GM18907 (cell line): ENCODE data around the gene TOR4A.
"Not testable (repeated sequence)": the region's sequence is repeated elsewhere in the genome, so short reads cannot be mapped to it uniquely, and the experiment has no call there.

Experiments used
- ATAC-seq: cut with Tn5 transposase; IDR thresholded peaks from one replicate; pipeline ENCODE4 v1.9.1; 2021; ENCODE audit warnings: mild to moderate bottlenecking, moderate library complexity; ENCODE audit not compliant: unreplicated experiment

The TOR4A gene

DNA sequence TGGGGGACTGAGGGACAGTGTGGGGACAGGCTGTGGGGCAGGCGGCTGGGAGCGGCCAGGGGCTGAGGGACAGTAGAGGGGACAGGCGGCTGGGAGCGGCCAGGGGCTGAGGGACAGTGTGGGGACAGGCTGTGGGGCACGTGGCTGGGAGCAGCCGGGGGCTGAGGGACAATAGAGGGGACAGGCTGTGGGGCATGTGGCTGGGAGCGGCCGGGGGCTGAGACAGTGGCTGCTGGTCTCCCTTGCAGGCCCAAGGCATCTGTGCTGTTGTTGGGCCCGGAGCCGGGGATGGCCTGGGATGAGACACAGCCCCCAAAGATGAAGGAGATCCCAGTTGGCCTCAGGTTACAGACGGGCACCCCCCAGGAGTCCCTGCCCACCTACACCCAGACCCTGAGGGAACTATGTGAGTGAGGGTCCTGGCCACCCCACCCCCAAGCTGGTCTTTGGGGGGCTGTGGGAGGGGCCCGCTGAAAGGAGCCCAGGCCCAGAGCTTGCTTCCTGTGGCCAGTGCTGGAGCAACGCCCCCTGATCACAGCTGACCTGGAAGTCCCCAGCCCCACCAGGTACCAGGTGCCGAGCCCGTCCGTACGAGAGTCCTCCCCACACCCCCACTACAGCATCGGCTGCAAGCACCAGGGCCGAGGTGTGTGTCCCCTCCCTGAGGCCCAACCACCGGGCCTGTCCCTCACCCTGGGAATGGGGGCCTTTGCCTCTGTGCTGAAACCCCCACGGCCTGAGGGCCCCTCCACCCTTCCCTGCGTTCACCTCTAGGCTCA, 25.8 kb upstream of the TOR4A start:
- no peak for ATAC-seq

DNA sequence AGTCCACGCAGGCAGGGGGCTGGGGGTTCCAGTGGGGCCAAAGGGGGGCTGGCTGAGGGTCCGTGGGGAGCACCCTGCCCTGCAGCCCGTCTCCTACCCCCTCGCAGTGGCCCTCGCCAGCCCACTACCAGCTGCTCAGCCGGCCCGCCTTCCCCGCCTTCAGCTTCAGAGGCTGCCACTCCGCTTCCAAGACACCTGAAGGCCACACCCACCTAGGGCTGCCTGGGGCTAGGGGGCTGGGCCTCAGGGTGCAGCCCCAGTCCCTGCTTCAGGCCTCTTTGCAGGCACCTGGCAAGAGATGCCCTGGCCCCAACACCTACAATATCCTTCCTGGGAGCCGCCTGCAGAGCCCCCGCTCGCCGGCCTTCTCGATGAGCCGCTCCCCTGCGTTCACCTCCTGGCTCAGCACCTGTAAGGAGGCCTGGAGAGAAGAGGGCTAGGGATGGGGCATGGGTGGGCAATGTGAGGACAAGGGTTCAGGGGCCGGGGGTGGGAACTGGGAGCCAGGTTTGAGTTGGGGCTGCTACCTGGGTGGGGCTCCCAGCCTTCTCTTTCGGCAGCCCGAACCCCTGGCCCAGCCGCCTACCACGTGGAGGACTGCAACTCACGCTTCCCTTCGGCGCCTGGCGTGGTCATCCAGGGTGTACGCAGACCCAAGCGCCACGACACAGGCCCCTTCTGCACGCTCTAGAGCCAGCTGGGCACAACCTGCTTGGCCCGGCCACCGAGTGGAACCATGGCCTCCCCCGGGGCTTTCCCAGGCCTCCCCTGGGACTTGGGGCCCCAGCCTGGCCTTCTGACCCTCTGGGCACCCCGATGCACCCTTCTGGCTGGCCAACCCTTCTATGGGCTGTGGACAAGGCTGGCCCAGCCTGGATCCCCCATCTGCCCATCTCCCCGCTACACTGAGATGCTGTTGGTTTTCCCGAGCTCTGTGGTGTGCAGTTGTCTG, 24.7 kb upstream of the TOR4A start:
- ATAC-seq = no peak

DNA sequence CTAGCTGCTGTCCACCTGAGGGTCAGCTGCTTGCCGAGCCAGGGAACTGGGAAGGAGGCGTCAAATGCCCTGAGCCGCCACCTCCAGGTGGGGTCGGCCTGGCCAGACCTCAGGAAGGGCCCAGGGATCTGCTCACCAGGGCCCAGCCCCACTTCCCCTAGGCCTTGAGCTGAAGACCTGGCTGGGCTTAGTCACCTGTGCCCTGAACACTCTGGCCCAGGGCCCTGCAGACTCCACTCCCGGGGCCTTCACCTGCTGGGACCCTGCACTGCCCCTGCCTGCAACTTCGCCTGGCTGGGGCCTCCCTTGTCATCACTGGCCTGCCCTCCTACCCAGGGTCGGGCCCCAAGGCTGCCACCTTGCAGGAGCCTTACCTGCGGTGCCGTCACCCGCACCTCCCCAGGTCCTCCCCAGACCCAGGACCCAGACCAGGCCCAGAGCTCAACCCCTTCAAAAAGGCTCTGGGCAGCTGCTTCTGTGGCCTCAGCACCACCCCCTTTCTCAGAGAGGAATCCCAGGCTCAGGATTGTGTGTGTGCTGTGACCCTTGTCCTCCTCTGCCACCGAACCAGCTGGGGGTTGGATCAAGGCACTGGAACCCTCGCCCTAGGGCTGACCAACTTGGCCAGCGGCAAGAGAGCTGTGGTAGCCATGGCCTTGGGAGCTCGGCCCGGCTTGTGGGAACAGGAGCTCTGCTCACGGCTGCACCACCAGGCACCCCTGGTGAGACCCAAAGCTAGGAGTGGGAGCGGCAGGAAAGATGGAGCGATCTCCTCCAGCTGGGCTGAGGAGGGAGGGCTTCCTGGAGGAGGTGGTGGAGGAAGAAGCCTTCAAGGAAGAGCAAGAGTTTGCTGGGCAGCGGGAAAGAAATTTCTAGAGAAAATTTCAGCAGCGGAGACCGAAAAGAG, 23.6 kb upstream of the TOR4A start:
- no peak for ATAC-seq

DNA sequence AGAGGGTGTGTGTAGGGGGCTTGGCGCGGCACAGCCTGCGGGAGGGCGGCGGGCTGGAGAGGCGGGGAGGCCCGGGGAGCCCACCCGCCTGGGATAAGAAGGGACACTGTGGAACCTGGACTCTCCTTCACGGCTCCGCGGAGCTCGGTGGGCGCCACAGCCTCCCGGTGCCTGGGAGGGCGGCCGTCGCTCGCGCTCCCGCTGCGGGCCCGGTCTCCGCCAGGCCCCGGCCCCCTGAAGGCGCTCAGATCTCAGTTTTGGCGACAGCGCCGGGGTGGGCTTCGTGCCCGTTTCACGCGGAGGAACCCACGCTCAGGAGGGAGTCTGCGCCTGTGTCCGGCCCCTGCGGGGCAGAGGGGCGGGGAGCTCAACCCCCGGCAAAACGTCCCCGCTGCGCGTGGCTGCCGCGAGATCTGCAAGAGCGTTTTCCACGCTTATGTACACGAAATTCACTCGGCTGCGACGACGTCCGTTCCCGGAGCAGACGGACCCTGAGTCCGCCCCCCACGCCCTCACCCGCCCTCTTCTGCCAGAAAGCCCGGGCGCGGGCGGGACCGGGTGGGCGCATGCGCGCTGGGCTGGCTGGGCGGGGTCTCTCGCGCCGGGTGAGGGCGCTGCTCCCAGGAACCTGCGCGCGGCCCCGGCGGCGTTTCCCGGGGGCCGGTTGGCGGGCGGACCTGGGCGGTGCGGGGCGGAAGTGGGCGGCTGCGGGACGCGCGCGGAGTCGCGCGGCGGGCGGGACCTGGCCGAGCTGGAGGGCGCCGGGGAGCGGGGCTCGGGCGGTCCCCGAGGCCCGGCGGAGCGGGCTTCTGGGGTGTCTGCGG, 22.7 kb upstream of the TOR4A start, which contains the start of gene NELFB:
TSS of gene NELFB (plus strand) at position 704 of the 824 bp plus-strand sequence.
- ATAC-seq = peak; percentile 74

DNA sequence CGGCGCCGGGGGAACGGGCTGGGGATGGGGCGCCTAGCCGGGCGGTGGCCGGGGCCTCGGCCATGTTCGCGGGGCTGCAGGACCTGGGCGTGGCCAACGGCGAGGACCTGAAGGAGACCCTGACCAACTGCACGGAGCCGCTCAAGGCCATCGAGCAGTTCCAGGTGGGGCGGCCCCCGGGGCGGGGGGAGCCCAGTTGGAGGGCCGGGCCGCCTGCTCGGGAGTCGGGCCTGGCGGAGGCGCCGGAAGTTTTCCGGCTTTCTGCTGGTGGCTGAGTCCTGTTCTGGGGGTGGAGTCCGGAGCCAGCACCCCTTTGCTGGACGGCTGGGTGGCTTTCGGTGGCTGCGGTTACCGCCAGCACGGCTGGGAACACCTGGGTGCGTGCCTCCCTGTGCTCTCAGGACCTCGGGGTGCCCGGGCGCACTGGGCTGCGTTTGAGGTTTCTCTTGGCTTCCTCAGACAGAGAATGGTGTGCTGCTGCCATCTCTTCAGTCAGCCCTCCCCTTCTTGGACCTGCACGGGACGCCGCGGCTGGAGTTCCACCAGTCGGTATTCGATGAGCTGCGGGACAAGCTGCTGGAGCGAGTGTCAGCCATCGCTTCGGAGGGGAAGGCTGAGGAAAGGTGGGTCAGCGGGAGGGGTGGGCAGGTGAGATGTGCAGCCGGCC, 21.9 kb upstream of the TOR4A start:
- peak; percentile 32 for ATAC-seq

DNA sequence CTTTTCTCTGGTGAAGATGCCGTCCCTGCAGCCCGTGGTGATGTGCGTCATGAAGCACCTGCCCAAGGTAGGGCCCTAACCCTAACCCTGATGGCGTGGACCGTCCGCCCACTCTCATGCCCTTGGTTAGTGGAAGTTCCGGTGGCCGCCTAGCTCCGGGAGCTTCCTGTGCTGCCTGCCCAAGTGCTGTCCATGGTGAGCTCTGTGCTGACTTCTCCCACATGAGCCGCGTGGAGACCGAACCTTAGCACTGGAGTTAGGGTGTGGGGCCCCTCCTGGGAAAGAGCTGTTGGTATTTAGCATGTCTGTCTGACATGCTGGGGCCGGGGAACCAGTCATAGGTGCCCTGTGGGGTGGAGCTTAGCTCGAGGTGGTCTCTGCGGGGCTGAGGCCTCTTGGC, 21.2 kb upstream of the TOR4A start:
- ATAC-seq = no peak

DNA sequence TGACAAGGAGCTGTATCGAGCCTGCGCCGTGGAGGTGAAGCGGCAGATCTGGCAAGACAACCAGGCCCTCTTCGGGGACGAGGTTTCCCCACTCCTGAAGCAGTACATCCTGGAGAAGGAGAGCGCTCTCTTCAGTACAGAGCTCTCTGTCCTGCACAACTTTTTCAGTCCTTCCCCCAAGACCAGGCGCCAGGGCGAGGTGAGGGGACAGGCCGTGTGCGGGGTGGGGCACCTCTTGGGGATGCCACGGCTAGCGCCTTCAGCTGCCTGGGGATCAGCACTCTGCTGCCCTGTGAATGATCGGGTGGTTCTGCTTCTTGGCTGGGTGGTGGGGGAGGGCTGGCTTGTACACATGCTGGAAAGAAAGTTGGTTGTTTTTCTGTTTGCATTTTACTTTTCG, 20.7 kb upstream of the TOR4A start:
- no peak for ATAC-seq

DNA sequence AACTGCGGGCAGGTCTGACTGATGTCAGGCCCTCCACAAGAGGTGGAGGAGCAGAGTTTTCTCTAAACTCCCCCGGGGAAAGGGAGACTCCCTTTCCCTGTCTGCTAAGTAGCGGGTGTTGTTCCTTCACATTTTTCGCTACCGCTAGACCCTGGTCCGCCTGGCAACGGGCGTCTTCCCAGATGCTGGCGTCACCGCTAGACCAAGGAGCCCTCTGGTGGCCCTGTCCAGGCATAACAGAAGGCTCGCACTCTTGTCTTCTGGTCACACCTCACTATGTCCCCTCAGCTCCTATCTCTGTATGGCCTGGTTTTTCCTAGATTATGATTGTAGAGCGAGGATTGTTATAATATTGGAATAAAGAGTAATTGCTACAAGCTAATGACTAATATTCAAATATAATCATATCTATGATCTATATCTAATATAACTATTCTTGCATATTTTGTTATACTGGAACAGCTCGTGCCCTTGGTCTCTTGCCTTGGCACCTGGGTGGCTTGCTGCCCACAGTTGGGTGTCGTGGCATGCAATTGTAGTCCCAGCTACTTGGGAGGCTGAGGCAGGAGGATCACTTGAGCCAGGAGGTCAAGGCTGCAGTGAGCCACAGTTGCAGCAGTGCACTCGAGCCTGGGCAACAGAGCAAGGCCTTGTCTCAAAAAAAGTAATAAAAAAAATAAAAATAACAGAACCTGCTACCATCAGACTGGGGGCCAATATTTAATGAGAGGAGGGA, 15.2 kb upstream of the TOR4A start:
- ATAC-seq = not testable (repeated sequence)

DNA sequence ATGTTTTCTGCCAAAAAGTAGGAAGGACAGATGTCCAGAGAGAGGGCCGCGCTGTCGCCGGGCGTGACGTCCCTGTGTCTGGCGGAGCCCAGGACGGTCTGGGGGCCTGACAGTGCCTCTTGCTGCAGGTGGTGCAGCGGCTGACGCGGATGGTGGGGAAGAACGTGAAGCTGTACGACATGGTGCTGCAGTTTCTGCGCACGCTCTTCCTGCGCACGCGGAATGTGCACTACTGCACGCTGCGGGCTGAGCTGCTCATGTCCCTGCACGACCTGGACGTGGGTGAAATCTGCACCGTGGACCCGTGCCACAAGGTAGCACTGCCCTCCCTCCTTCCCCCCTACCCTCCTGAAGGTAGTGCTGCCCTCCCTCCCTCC, 14.6 kb upstream of the TOR4A start:
- no peak for ATAC-seq

DNA sequence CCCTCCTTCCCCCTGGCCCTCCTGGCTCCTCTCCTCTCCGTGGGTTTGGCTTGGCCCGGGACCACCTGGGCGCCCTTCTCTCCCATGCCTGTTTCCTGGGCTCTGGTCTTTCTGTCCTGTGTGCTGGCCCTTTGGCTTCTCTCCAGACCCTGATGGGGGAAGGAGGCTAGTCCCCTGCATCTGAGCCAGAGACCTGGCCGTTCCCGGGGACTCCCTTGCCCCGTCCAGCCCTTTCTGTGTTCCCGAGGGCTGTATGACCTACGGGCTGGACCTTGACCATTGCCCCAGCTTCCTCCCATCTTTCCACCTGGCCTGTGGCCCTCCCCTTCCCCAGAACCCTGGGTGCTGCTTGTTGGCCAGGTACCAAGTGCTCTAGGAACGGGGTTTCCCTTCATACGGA, 14.0 kb upstream of the TOR4A start:
- no peak for ATAC-seq

DNA sequence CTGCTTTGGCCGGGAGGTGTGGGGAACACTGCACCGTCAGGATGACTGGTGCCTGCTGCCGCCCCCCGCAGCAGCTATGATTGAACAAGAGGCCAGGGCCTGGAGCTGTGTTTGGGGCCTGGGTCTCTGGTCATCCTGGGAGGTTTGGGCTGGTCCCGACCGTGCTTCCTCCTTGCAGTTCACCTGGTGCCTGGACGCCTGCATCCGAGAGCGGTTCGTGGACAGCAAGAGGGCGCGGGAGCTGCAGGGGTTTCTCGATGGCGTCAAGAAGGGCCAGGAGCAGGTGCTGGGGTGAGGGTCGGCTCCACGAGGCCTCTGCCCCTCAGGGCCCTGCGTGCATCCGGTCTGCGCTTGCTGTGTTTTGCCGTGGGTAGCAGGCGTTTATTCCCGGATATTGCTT, 13.5 kb upstream of the TOR4A start:
- no peak for ATAC-seq

DNA sequence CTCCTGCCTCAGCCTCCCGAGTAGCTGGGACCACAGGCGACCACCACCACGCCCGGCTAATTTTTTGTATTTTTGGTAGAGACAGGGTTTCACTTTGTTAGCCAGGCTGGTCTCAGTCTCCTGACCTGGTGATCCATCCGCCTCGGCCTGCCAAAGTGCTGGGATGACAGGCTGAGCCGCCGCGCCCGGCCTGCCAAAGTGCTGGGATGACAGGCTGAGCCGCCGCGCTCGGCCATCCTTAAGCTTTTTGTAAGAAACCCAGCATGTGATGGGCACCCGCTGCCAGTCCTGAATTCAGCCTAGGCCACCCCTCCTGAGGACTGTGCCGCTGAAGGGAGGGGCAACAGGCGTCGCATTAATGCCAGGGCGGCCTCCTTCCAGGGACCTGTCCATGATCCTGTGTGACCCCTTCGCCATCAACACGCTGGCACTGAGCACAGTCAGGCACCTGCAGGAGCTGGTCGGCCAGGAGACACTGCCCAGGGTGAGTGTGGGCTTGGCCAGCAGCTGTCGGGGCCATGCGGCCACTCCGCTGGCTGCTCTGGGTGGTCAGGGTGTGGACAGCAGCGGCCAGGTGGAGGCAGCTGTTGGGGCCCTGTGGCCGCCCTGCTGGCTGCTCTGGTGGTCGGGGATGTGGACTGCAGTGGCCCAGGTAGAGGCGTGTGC, 11.9 kb upstream of the TOR4A start:
- ATAC-seq = no peak

DNA sequence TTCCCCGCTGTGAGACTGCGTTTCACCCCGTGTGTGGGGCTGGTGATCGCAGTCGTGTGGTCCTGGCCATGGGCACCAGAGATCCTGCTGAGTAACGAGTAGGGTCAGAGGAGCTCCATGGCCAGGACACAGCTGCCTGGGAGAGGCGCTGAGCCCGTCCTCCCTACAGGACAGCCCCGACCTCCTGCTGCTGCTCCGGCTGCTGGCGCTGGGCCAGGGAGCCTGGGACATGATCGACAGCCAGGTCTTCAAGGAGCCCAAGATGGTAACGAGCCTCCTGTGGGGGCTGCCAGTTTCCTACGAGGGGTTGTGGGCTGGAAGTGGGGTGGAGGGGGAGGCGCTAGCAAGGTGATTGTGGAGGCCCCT, 11.4 kb upstream of the TOR4A start:
- no peak for ATAC-seq

DNA sequence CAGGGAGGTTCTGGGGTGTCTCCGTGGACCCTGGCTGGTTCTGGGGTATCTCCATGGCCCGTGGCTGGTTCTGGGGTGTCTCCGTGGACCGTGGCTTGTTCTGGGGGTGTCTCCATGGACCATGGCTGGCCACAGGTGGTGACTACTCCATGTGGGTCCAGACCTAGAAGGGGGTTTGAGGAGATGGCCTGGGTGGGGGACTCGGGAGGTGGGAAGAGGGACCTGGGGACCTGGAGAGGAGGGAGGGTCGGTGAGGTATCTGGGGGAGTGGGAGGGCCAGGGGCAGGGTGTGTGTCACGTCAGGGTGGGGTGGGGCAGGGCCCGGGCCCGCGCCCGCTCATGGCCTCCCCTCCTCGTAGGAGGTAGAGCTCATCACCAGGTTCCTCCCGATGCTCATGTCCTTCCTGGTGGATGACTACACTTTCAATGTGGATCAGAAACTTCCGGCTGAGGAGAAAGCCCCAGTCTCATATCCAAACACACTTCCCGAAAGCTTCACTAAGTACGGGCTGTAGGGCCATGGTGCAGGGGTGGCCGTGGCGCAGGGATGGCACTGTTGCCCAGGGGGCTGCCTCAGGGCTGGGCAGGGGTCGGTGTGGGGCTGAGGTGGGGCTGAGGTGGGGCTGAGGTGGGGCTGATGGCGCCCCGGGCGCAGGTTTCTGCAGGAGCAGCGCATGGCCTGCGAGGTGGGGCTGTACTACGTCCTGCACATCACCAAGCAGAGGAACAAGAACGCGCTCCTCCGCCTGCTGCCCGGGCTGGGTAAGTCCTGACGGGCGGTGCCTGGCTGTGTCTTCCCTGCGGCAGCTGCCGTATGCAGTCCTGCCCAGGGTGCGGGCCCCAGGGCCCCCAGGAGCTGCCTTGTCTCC, 10.7 kb upstream of the TOR4A start:
- ATAC-seq = no peak

DNA sequence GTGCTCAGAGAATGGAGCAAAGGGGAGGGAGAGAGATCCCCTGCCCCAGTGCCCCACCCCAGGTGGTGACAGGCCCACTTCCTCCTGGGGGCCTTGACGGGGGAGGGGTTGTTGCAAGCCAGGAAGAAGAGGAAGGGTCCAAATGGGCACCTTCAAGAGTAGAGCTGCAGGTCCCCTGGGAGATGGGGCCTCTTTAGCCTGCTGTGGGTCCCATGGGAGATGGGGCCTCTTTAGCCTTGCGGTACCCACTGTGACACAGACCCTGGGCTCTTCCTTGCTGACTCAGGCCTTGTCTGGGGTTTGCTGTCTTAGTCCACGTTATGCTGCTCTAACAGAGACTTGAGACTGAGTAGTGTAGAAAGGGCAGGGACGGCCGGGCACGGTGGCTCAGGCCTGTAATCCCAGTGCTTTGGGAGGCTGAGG, 9.6 kb upstream of the TOR4A start:
- ATAC-seq = no peak

DNA sequence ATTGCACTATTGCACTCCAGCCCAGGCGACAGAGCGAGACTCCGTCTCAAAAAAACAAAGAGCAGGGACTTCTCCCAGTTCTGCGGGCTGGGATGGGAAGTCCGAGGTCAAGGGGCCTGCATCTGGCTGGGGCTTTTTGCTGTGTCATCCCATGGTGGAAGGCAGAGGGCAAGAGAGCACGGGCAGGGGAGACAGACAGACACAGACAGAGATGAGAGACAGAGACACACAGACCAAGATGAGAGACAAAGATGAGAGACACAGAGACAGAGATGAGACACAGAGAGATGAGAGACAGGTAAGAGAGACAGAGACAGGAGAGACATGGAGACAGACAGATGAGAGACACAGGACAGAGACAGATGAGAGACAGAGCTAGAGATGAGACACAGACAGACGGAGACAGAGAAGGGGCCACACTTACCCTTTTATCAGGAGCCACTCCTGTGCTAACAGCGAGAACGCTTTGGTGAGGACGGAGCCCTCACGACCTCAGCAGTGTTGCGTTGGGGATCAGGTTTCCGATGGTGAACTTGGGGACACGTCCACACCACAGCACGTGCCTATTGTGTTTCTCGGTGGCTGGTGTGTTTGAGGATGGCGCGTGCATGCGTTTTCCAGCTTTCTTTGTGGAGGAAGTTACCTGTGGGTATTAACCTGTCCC, 8.9 kb upstream of the TOR4A start:
- ATAC-seq = no peak

DNA sequence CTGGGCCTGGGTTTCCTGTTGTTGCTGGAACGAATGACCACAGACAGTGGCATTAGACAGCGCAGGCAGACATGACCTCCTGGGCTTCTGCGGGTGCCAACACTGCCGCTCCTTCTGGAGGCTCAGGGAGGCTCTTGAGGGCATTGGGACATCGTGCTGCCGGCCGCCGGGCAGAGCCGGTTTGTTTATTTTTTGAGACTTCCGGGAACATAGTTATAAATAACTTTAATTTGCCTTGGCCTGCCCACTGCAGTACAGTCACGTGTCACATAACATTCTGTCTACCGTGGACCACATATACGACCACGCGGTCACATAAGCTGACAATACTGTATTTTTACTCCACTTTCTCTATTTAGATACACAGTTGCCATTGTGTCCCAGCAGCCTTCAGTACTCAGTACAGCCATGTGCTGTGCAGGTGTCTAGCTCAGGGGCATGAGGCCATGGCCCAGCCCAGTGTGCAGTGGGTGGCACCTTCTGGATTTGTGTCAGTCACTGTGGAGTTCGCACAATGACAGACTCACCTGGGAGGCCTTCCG, 8.2 kb upstream of the TOR4A start:
- no peak for ATAC-seq
